Left kidney (tissue), 2 donors: ENCODE measurements around the gene ESR1. TPM values are rescaled to one million over a fixed set of nuclear protein-coding genes. Genes with fewer than 3 reads are reported as not detected.
A peak's percentile ranks its signal among the peaks of the same experiment; 100 is the strongest.
"Not testable (repeated sequence)": the region's sequence is repeated elsewhere in the genome, so short reads cannot be mapped to it uniquely, and the experiment has no call there.

ENCODE experiments used
- DNase-seq: peaks from one replicate; pipeline ENCODE4 v3.0.0-alpha.2; 2013
- polyA plus RNA-seq: library from polyadenylated mRNA; unstranded; fragments of 120-200 nt; gene quantifications from one replicate; pipeline ENCODE4 v1.2.1, GENCODE V29; 2013; ENCODE audit not compliant: insufficient read length

Gene ESR1
- polyA plus RNA-seq, 1 donor, result 2.1 TPM

DNA sequence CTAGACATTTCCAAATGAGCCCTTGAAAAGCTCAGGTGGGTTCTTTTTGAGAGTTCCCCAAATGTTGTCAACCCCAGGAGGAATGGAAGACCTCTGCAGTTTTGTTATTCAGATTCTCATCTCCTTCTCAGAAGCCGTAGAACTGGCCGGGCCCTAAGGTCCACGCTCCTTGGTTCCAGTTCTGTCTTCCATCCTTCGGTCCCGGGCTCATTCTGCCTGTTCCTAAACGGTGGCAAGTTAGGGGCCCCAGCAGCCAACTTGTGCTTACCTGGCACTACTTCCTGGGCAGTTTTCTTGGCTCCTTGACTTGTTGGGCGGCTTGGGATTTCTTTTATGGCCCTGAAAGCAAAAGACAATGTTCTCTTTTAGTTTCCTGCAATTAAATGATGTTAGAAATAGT is 6.4 kb downstream of the ESR1 start:
- no peak for DNase-seq

DNA sequence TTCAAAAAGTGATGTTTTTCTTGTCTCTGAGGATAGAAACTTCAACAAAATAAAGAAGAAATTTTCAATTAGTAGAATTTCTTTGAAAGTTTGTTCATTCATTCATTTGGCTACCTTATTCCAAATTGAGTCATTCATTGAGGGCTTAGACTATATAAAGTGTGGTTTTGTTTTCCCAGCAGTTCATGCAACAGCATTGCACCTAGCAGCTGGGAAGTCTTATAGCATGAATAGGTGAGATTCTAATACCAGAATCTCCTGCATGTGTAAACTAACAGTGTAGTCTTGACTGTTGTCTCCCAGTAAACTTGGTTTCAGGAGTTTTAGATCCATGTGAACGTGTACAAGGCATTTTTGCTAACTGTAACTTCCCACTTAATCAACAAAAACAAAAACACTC is 7.1 kb downstream of the ESR1 start:
- DNase-seq, result no peak

GRCh38 chr6:151822252-151823111 is 15.0 kb downstream of the ESR1 start:
- DNase-seq, result no peak

GRCh38 chr6:151826517-151827142 is 19.1 kb downstream of the ESR1 start:
- no peak for DNase-seq

- no peak for DNase-seq
These were observed 25.2 kb downstream of the ESR1 start for GRCh38 chr6:151832710-151833109.

- DNase-seq, result no peak
These were observed 27.9 kb downstream of the ESR1 start for GRCh38 chr6:151835396-151835795.

GRCh38 chr6:151837223-151837622 is 29.7 kb downstream of the ESR1 start:
- no peak for DNase-seq

GRCh38 chr6:151842816-151843215 is 35.3 kb downstream of the ESR1 start:
- DNase-seq, result no peak

- DNase-seq, result peak; percentile 53
These were observed 39.6 kb downstream of the ESR1 start for GRCh38 chr6:151847064-151847463.

DNA sequence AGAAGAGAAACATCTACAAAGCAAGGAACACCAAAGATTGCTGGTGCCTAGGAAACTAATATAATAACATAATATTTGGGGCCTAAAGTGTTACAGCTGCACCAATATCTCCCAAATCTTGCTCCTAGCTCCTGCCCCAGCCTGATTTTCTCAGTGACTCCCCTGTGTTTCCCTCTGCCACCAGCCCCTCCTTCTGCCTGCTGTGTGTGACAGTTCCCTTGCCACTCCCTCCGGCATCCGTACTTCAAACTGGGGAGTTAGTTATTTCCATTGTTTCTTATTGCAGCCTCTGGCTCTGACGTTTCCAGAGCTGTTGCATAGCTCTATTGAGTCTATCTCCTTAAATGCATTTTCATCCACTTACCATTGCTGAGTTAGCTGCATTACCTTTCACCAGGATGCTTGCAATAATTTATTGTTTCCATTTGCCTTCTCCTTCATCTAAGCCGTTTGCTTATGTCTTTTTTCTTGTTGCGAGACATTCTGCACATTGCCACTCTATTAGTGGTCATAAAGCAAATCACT is 43.1 kb downstream of the ESR1 start:
- DNase-seq, result no peak

DNA sequence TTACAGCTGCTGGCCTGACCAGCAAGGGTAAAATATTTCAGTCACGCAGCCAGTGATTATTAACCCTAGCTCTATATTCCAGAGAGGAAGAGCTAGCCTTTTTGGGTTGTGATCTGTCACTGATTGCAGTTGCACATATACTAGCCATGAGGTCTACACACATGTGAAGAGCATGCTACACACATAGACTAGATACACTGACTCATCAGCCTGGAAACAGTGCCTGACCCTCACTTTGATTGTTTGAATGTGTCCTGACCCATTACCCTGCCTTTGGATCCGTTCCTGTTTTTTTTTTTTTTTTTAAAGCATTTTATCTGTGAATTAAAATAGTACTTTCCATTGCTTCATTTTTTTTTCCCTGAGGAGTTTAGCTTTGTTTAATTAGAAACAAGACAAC is 50.8 kb downstream of the ESR1 start:
- DNase-seq, result no peak

DNA sequence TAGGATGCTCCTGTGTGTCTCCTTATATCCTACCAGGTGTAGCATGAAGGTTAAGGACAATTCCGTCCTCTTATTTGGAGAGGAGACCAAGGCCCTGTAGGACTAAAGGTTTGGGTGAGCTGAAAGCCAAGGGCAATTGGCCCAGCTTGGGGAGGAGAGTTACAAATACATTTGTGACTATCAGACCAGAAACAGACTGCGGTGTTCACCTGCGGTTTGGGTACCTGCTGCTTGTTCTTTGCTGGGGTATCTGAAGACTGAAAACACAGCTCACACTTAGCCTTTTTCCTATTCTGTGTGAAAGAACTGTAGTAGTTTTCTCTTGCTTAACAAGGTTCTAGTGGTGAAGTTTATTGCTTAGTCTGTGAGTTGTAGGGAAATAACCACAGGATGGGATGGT is 55.0 kb downstream of the ESR1 start:
- DNase-seq, result no peak

GRCh38 chr6:151867361-151867869 is 59.9 kb downstream of the ESR1 start:
- not testable (repeated sequence) for DNase-seq

DNA sequence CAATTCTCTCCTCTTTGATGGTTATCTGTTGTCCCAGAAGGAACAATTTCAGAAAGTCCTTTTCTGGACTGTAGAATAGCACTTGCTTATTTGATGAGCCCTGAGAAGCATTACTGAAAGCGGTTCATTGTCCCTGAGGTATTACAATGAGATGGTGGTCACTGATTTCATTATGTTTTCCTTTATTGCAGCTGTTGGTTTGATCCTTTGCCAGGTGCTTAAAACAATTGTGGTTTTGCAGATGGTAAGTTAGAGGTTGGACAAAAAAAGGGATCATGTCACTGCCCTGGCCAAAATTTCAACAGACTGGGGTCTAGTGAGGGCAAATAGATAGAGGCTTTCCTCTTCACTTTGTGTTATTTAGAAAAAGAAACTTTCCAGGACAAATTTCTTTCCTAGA is 61.9 kb downstream of the ESR1 start:
- DNase-seq, result no peak

- no peak for DNase-seq
These were observed 62.3 kb downstream of the ESR1 start for GRCh38 chr6:151869787-151870186.

GRCh38 chr6:151870375-151870774 is 62.9 kb downstream of the ESR1 start:
- DNase-seq, result no peak

DNA sequence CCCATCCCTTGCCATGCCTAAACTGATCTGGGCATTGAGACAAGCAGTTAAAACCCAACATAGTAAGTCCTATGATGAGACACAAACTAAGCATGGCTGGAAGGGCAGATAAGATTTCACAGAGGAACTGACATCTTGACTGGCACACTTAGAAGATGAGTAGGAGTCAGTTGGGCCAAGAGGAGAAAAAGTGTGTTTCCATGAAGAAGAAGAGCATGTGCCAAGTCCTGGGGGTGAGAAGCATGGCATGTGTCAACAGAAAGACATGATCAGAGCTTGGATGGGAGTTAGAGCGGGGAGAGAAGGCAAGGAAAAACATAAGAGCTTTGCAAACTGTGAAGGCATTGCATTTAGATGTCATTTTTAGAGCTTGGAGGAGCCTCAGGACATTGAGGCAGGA is 68.0 kb downstream of the ESR1 start:
- no peak for DNase-seq

DNA sequence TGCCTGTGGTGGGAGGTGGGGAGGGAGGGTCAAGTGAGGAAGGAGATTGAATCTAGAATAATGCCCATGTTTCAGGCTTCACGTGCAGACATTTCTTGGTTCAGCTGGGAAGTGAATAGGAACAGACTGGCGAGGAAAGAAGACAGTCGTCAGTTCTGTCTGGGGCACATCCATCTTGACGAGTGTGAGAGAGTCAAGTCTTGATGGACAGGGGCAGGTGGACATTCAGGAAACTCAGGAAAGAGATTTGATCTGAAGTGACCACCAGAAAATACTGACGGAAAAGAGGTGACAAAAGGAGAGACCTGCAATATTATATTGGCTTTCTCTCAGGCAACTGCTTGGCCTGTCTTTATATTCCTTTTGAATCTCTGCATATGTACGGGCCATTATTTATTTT is 68.6 kb downstream of the ESR1 start:
- no peak for DNase-seq

DNA sequence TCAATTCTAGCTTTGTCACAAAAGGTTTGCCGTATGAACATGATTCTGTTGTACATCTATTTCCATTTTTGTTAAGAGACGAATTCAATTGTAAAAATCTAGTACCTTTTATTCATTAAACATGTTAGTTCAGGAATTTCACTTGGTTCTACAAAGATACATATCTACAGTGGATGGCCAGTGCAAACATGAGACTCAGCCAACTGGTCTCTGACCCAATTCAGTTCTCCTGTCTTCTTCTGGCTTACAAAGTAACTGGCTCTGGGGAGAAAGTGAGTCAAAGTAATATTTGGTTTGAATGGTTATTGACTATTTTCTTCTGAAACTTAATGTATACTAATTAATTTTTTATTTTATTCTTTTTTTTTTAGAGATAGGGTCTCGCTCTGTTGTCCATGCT is 70.0 kb downstream of the ESR1 start:
- DNase-seq, result no peak

- no peak for DNase-seq
These were observed 73.7 kb downstream of the ESR1 start for GRCh38 chr6:151881231-151881630.

DNA sequence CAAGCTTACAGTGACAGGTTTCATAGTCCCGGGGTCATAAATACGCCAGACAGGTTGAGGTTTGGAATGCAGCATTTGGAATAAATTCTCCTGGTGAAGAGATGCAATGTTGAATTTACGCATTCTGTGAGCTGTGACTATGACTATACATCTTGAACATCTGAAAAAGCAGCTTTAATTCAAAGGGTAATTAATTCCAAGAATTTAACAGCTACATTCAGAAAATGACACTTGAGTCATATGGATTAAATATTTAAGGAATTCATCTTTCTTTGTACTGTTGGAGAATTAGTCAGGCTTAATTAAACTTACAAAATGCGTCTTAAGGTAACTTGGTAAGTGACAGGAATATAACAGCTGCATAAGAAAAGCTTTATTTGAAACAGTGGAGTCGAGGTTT is 74.7 kb downstream of the ESR1 start:
- no peak for DNase-seq

- DNase-seq, result no peak
These were observed 77.8 kb downstream of the ESR1 start for GRCh38 chr6:151885234-151885633.

DNA sequence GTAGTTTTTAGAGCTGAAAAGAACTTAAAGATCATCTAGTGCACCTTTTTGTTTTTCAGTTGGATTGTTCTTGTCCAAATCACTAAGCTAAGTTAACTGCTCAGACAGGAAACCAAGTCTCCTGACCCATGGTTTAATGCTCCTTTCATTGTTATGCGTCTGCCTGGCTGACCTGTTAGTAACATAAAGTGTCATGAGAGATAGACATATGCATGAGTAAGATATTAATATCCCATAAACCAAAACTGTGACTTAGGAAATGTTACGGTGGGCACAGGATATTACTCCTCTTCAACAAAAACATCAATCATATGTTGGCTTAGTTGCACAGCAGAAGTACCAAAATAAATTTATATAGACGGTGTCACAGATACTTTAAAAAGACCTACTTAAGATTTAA is 84.0 kb downstream of the ESR1 start:
- no peak for DNase-seq
